H1 (cell line): ENCODE data around the gene C1orf21. TPM values are rescaled to one million over a fixed set of nuclear protein-coding genes. Genes with fewer than 3 reads are reported as not detected.

Experiments used
- CTCF ChIA-PET: fragments of 300-600 bp; sonication (Branson Sonifier 250); formaldehyde crosslinking; loops from one replicate; lab custom pipeline; 2021; ENCODE audit not compliant: partially characterized antibody; lab: Charles Lee
- POLR2A ChIA-PET: fragments of 300-600 bp; sonication (Branson Sonifier 250); formaldehyde crosslinking; loops from one replicate; lab custom pipeline; 2021; ENCODE audit warnings: inconsistent platforms; ENCODE audit not compliant: partially characterized antibody; lab: Charles Lee
- DNase-seq, 2 experiments: peaks; one replicate each; pipeline versions ENCODE4 v3.0.0 to v3.0.0-alpha.2; 2010 to 2022; ENCODE audit warnings: low spot score in 2 of 2, low read depth in 1 of 2, mixed read lengths in 1 of 2
- FAIRE-seq: peaks from 2 replicates; lab custom pipeline; 2011; peaks lifted over from hg19 to GRCh38; lab: Jason Lieb, UNC
- H2AFZ ChIP-seq: 2 replicates; pipeline ENCODE4 v1.8.1; 2012; ENCODE audit warnings: low read length, inconsistent platforms
- H2AK5ac ChIP-seq: 2 replicates; pipeline ENCODE4 v1.6.1; 2013; ENCODE audit warnings: low read depth, low read length
- H2BK120ac ChIP-seq: replicated peaks from 2 replicates; pipeline ENCODE3; 2013; ENCODE audit warnings: low read depth, low read length, inconsistent platforms
- H2BK12ac ChIP-seq: 2 replicates; pipeline ENCODE4 v1.6.1; 2013; ENCODE audit warnings: low read depth, low read length
- H2BK15ac ChIP-seq: 2 replicates; pipeline ENCODE4 v1.6.1; 2013; ENCODE audit warnings: low read length
- H2BK20ac ChIP-seq: 2 replicates; pipeline ENCODE4 v1.6.1; 2013; ENCODE audit warnings: low read length
- H2BK5ac ChIP-seq: 2 replicates; pipeline ENCODE4 v1.6.1; 2013; ENCODE audit warnings: low read depth, low read length
- H3K14ac ChIP-seq: 2 replicates; pipeline ENCODE4 v1.6.1; 2013; ENCODE audit warnings: inconsistent platforms; ENCODE audit not compliant: insufficient read length
- H3K18ac ChIP-seq: 2 replicates; pipeline ENCODE4 v1.6.1; 2013; ENCODE audit warnings: low read length; ENCODE audit errors: extremely low read depth
- H3K23ac ChIP-seq: 2 replicates; pipeline ENCODE4 v1.6.1; 2013; ENCODE audit warnings: inconsistent platforms; ENCODE audit not compliant: insufficient read length
- H3K23me2 ChIP-seq: 2 replicates; pipeline ENCODE4 v1.6.1; 2013; ENCODE audit warnings: low read depth, low read length
- H3K27ac ChIP-seq: 2 replicates; pipeline ENCODE4 v1.6.1; 2011; ENCODE audit warnings: low read depth, low read length, inconsistent platforms
- H3K27me3 ChIP-seq, 4 experiments: replicated peaks in 1 of 4; 1 replicate in 1 of 4; 2 replicates in 3 of 4; pipeline versions ENCODE4 v1.6.1 to v1.8.1; 2011 to 2013; ENCODE audit warnings: low read length in 3 of 4, mild to moderate bottlenecking in 3 of 4, inconsistent platforms in 2 of 4, mixed read lengths in 2 of 4, moderate library complexity in 1 of 4; ENCODE audit not compliant: control insufficient read depth in 3 of 4, insufficient read depth in 3 of 4; ENCODE audit errors: extremely low read depth in 1 of 4
- H3K36me3 ChIP-seq, 4 experiments: 2 replicates each; pipeline versions ENCODE4 v1.6.1 to v1.8.1; 2011 to 2013; ENCODE audit warnings: mild to moderate bottlenecking in 4 of 4, low read length in 3 of 4, moderate library complexity in 2 of 4, control low read depth in 1 of 4, inconsistent platforms in 1 of 4; ENCODE audit not compliant: insufficient read depth in 4 of 4, control insufficient read depth in 2 of 4
- H3K4ac ChIP-seq: replicated peaks from 2 replicates; pipeline ENCODE3; 2013; ENCODE audit warnings: low read length, low read depth, mixed read lengths, inconsistent platforms; ENCODE audit not compliant: insufficient read length
- H3K4me1 ChIP-seq, 4 experiments: replicated peaks in 1 of 4; 1 replicate in 1 of 4; 2 replicates in 3 of 4; pipeline versions ENCODE4 v1.6.1 to v1.8.1; 2011 to 2013; ENCODE audit warnings: low read length in 3 of 4, inconsistent platforms in 2 of 4, mixed read lengths in 1 of 4; ENCODE audit not compliant: insufficient read depth in 4 of 4, control insufficient read depth in 3 of 4
- H3K4me2 ChIP-seq, 2 experiments: 2 replicates each; pipeline versions ENCODE4 v1.6.1 to v1.8.1; 2011 to 2013; ENCODE audit warnings: low read depth in 2 of 2, low read length in 2 of 2, control low read depth in 1 of 2, inconsistent platforms in 1 of 2, mild to moderate bottlenecking in 1 of 2; ENCODE audit not compliant: insufficient read depth in 1 of 2
- H3K4me3 ChIP-seq, 4 experiments: fragments of 200-600, 300-600 bp in 1 of 4; sonication (generic), shearing (Covaris generic), sonication (Bioruptor Twin) in 1 of 4; 2 replicates each; pipeline versions ENCODE4 v1.5.1 to v1.8.1; 2011 to 2016; ENCODE audit warnings: low read length in 4 of 4, low read depth in 3 of 4, control low read depth in 2 of 4, inconsistent platforms in 2 of 4, mild to moderate bottlenecking in 2 of 4, mixed read lengths in 1 of 4, moderate library complexity in 1 of 4; ENCODE audit not compliant: insufficient read depth in 2 of 4; ENCODE audit errors: extremely low read depth in 1 of 4
- H3K56ac ChIP-seq: replicated peaks from 2 replicates; pipeline ENCODE3; 2013; ENCODE audit warnings: low read depth, mild to moderate bottlenecking, mixed read lengths, low read length, inconsistent platforms; ENCODE audit not compliant: insufficient read length
- H3K79me1 ChIP-seq: 2 replicates; pipeline ENCODE4 v1.6.1; 2013; ENCODE audit warnings: low read depth, low read length, control low read depth
- H3K79me2 ChIP-seq, 2 experiments: 2 replicates each; pipeline versions ENCODE4 v1.6.1 to v1.8.1; 2012 to 2013; ENCODE audit warnings: low read length in 2 of 2, mild to moderate bottlenecking in 2 of 2, inconsistent platforms in 1 of 2; ENCODE audit not compliant: insufficient read depth in 2 of 2, control insufficient read depth in 1 of 2
- H3K9ac ChIP-seq, 4 experiments: replicated peaks in 1 of 4; 1 replicate in 1 of 4; 2 replicates in 3 of 4; pipeline versions ENCODE4 v1.6.1 to v1.8.1; 2011 to 2013; ENCODE audit warnings: low read depth in 3 of 4, low read length in 3 of 4, control low read depth in 2 of 4, mild to moderate bottlenecking in 2 of 4, moderate library complexity in 2 of 4, inconsistent platforms in 1 of 4; ENCODE audit errors: extremely low read depth in 1 of 4
- H3K9me3 ChIP-seq, 2 experiments: 2 replicates each; pipeline versions ENCODE4 v1.6.1 to v1.8.1; 2012 to 2013; ENCODE audit warnings: mild to moderate bottlenecking in 2 of 2, moderate library complexity in 2 of 2, control low read depth in 1 of 2, inconsistent platforms in 1 of 2, low read depth in 1 of 2, low read length in 1 of 2, mixed read lengths in 1 of 2; ENCODE audit not compliant: insufficient read depth in 2 of 2
- H4K20me1 ChIP-seq, 2 experiments: replicated peaks in 1 of 2; 2 replicates each; pipeline versions ENCODE3 to v1.8.1; 2011 to 2013; ENCODE audit warnings: inconsistent platforms in 2 of 2, low read length in 2 of 2, mild to moderate bottlenecking in 1 of 2; ENCODE audit not compliant: insufficient read depth in 2 of 2, control insufficient read depth in 1 of 2
- H4K5ac ChIP-seq: 2 replicates; pipeline ENCODE4 v1.6.1; 2013; ENCODE audit warnings: low read length, low read depth, mixed read lengths, inconsistent platforms; ENCODE audit not compliant: insufficient read length
- H4K8ac ChIP-seq: 2 replicates; pipeline ENCODE4 v1.8.0; 2013; ENCODE audit warnings: mild to moderate bottlenecking, moderate library complexity, low read length, inconsistent platforms; ENCODE audit not compliant: insufficient read depth; ENCODE audit errors: extremely low read depth
- H4K91ac ChIP-seq: replicated peaks from 2 replicates; pipeline ENCODE3; 2013; ENCODE audit warnings: low read length, mixed read lengths, inconsistent platforms; ENCODE audit not compliant: insufficient read length
- ASH2L ChIP-seq: fragments of 200-600, 300-600 bp; sonication (generic); IDR thresholded peaks from one replicate; pipeline ENCODE4 v1.7.1; 2017; ENCODE audit warnings: low read length
- ATF2 ChIP-seq: IDR thresholded peaks from 2 replicates; pipeline ENCODE4 v1.6.1; 2012; ENCODE audit warnings: low read length, inconsistent platforms
- ATF3 ChIP-seq: IDR thresholded peaks from 2 replicates; pipeline ENCODE4 v1.6.1; 2011; ENCODE audit warnings: low read depth, mild to moderate bottlenecking, low read length; ENCODE audit not compliant: insufficient read depth
- CEBPB ChIP-seq: IDR thresholded peaks from 2 replicates; pipeline ENCODE4 v1.6.1; 2012; ENCODE audit warnings: low read depth, low read length
- CTCF ChIP-seq, 3 experiments: IDR thresholded peaks; 1 replicate in 2 of 3; 2 replicates in 1 of 3; pipeline versions ENCODE4 v1.5.1 to v1.6.1; 2011; ENCODE audit warnings: low read length in 3 of 3, mild to moderate bottlenecking in 3 of 3, inconsistent platforms in 2 of 3, low read depth in 1 of 3, moderate library complexity in 1 of 3; ENCODE audit not compliant: insufficient read depth in 1 of 3; ENCODE audit errors: control extremely low read depth in 1 of 3
- MAFK ChIP-seq: IDR thresholded peaks from 2 replicates; pipeline ENCODE4 v1.6.1; 2012; ENCODE audit warnings: low read depth, mild to moderate bottlenecking, improper control_type of control experiment, low read length
- POLR2A ChIP-seq, 2 experiments: IDR thresholded peaks; 1 replicate in 1 of 2; 2 replicates in 1 of 2; pipeline ENCODE4 v1.6.1; 2011; ENCODE audit warnings: low read depth in 2 of 2, low read length in 2 of 2, mild to moderate bottlenecking in 2 of 2; ENCODE audit errors: control extremely low read depth in 1 of 2
- POU5F1 ChIP-seq: IDR thresholded peaks from 2 replicates; pipeline ENCODE4 v1.6.1; 2011; ENCODE audit warnings: low read depth, mild to moderate bottlenecking, low read length, moderate library complexity
- RFX5 ChIP-seq: IDR thresholded peaks from 2 replicates; pipeline ENCODE4 v1.6.1; 2011; ENCODE audit warnings: low read depth, low read length, improper control_type of control experiment, borderline replicate concordance
- SIRT6 ChIP-seq: IDR thresholded peaks from one replicate; pipeline ENCODE4 v1.7.1; 2012; ENCODE audit warnings: low read length, inconsistent platforms
- TAF1 ChIP-seq: IDR thresholded peaks from 2 replicates; pipeline ENCODE4 v1.6.1; 2011; ENCODE audit warnings: mild to moderate bottlenecking, low read depth, low read length
- WGBS, 2 experiments: shearing (Covaris generic) in 1 of 2; methylation state at CpG; one replicate each; pipeline versions ENCODE4 v1.1.6 to v1.1.7; 2013 to 2015; ENCODE audit warnings: low lambda C conversion rate in 2 of 2, mixed read lengths in 2 of 2, inconsistent platforms in 1 of 2, low coverage in 1 of 2, missing lambda C conversion rate in 1 of 2; ENCODE audit not compliant: insufficient replicate concordance in 2 of 2, insufficient coverage in 1 of 2, insufficient read length in 1 of 2; ENCODE audit errors: extremely low coverage in 1 of 2, missing lambda C conversion rate in 1 of 2; 5-methylcytosine and 5-hydroxymethylcytosine counted together
- polyA plus RNA-seq, 7 experiments: library from polyadenylated mRNA; depleted of rRNA in 3 of 7; stranded (reverse) in 5 of 7; unstranded in 2 of 7; fragments of >200 nt in 5 of 7; fragments of 200-250 nt in 2 of 7; gene quantifications; 1 replicate in 5 of 7; 2 replicates in 1 of 7; 4 replicates in 1 of 7; pipeline versions ENCODE4 v1.2.1 to v1.2.3, GENCODE V29; 2011 to 2013; ENCODE audit warnings: missing spikeins in 2 of 7, mixed read lengths in 2 of 7
- total RNA-seq: library from RNA; stranded (reverse); fragmentation: NEBNext Ultra II Directional; extraction: Animal tissue kit (Norgen Biotek cat#: 25700); gene quantifications from 2 replicates; pipeline ENCODE4 v1.2.1, GENCODE V29; 2021

Gene C1orf21
- total and polyA plus RNA-seq, 2 of the 8 experiments (the other 6 are each of a cell fraction or from before 2014, with no cell fraction given) = 16.6 to 51.0 TPM

GRCh38 chr1:184362876-184363275 lies 24.0 kb upstream of the C1orf21 start:
- POLR2A ChIA-PET = no interaction called here
- H3K18ac ChIP-seq = no peak overlapping the region
- no peaks in the 10 kb centered on the region for H3K23me2 ChIP-seq
- H4K8ac ChIP-seq = no peak overlapping the region
- no peak overlapping the region for H3K23ac ChIP-seq
- H3K4ac ChIP-seq = no peak overlapping the region
- WGBS, 2 experiments = 100% methylated on average over 1 of the region's 1 CpG; no CpG with 5 or more reads in 1 of the 2 experiments
- H4K91ac ChIP-seq = no peak overlapping the region
- H2BK20ac ChIP-seq = no peak overlapping the region
- no peak overlapping the region for H2BK5ac ChIP-seq
- H3K14ac ChIP-seq = no peak overlapping the region
- H2AFZ ChIP-seq = no peak overlapping the region
- DNase-seq = no peak
- no peak overlapping the region for H2BK120ac ChIP-seq
- H2BK12ac ChIP-seq = no peak overlapping the region
- no peaks in the 10 kb centered on the region for H3K36me3 ChIP-seq
- no peak overlapping the region for H3K9ac ChIP-seq
- no peak overlapping the region for H3K4me2 ChIP-seq
- H2BK15ac ChIP-seq = no peak overlapping the region
- no peak overlapping the region for H2AK5ac ChIP-seq
- H3K4me3 ChIP-seq = no peak overlapping the region
- no peaks in the 10 kb centered on the region for H3K4me1 ChIP-seq
- no peak overlapping the region for H3K27ac ChIP-seq
- no peak overlapping the region for H3K56ac ChIP-seq
- no peaks in the 10 kb centered on the region for H3K79me1 ChIP-seq
- no peaks in the 10 kb centered on the region for H4K20me1 ChIP-seq
- no peaks in the 10 kb centered on the region for H3K79me2 ChIP-seq
- no peaks in the 10 kb centered on the region for H3K27me3 ChIP-seq
- no peaks in the 10 kb centered on the region for H3K9me3 ChIP-seq
- CTCF ChIA-PET = interaction anchor here (0.7 to 2.0 kb wide), 2 partner anchors 22 to 140 kb away, joined by 3 to 8 read pairs; no protein-coding TSS in a partner anchor
- no peak overlapping the region for H4K5ac ChIP-seq
- FAIRE-seq = no peak
- TF ChIP-seq ATF2 (no peak), POU5F1 (no peak), MAFK (no peak), ASH2L (no peak), CTCF (IDR thresholded peaks at IDR 0.05; ENCODE audit: control extremely low read depth in 1 of 3, insufficient read depth in 1 of 3, low read depth in 1 of 3, low read length in 3 of 3) (no peak), TAF1 (no peak), SIRT6 (no peak), RFX5 (no peak), ATF3 (no peak), POLR2A (IDR thresholded peaks at IDR 0.05; ENCODE audit: control extremely low read depth in 1 of 2, low read depth in 2 of 2, low read length in 2 of 2) (no peak), CEBPB (no peak)
